ENCODE results near the gene SPDYE8. TPM values are rescaled to one million over a fixed set of nuclear protein-coding genes. Genes with fewer than 3 reads are reported as not detected.
"Not testable (repeated sequence)": the region's sequence is repeated elsewhere in the genome, so short reads cannot be mapped to it uniquely, and the experiment has no call there.

SPDYE8 gene
- total RNA-seq = not detected in 2 replicates

- ATAC-seq (ENCODE audit: low read depth); H3K4me3 Mint-ChIP-seq; DNase-seq; H3K4me1 Mint-ChIP-seq; intact Hi-C loops (cut with micrococcal nuclease); CTCF ChIA-PET; H3K27me3 Mint-ChIP-seq; H3K9me3 Mint-ChIP-seq; H3K27ac Mint-ChIP-seq; POLR2A ChIA-PET; H3K36me3 Mint-ChIP-seq (ENCODE audit: low read depth): not testable (repeated sequence)
Measured at GRCh38 chr7:73029666-73030065, at the start of gene SPDYE8. Gene SPDYE8 (minus strand): TSS chr7:73029766. CDS start chr7:73027966, 1,800 bp downstream.

GRCh38 chr7:73057811-73058210 lies 28.2 kb upstream of the SPDYE8 start, which contains the start of gene SPDYE11:
Gene SPDYE11 (minus strand): TSS chr7:73057911. CDS start chr7:73056111, 1,800 bp downstream.
- H3K4me1 Mint-ChIP-seq; H3K27me3 Mint-ChIP-seq; ATAC-seq (ENCODE audit: low read depth); H3K9me3 Mint-ChIP-seq; H3K27ac Mint-ChIP-seq; H3K36me3 Mint-ChIP-seq (ENCODE audit: low read depth); H3K4me3 Mint-ChIP-seq; CTCF ChIA-PET; DNase-seq; intact Hi-C loops (cut with micrococcal nuclease); POLR2A ChIA-PET: not testable (repeated sequence)

- H3K4me3 Mint-ChIP-seq; H3K4me1 Mint-ChIP-seq; H3K27me3 Mint-ChIP-seq; DNase-seq; H3K9me3 Mint-ChIP-seq; intact Hi-C loops (cut with micrococcal nuclease); CTCF ChIA-PET; H3K27ac Mint-ChIP-seq; ATAC-seq (ENCODE audit: low read depth); POLR2A ChIA-PET; H3K36me3 Mint-ChIP-seq (ENCODE audit: low read depth): not testable (repeated sequence)
Measured at GRCh38 chr7:73006491-73006890, 23.1 kb downstream of the SPDYE8 start.

GRCh38 chr7:73005693-73006447 lies 23.7 kb downstream of the SPDYE8 start:
- intact Hi-C loops (cut with micrococcal nuclease); H3K27me3 Mint-ChIP-seq; POLR2A ChIA-PET; H3K4me1 Mint-ChIP-seq; CTCF ChIA-PET; H3K9me3 Mint-ChIP-seq; H3K36me3 Mint-ChIP-seq (ENCODE audit: low read depth): not testable (repeated sequence)
- Mint-ChIP-seq H3K27ac (peak overlapping the region; percentile 98), H3K4me3 (peak overlapping the region; percentile 94)
- peak; percentile 85 for DNase-seq
- ATAC-seq (ENCODE audit: low read depth) = peak; percentile 85

- peak overlapping the region; percentile 98 for H3K27ac Mint-ChIP-seq
- H3K4me3 Mint-ChIP-seq = peak overlapping the region; percentile 94
- H3K27me3 Mint-ChIP-seq; intact Hi-C loops (cut with micrococcal nuclease); H3K36me3 Mint-ChIP-seq (ENCODE audit: low read depth); H3K4me1 Mint-ChIP-seq; CTCF ChIA-PET; H3K9me3 Mint-ChIP-seq; POLR2A ChIA-PET: not testable (repeated sequence)
- peak; percentile 80 for DNase-seq
- peak; percentile 83 for ATAC-seq (ENCODE audit: low read depth)
Measured at GRCh38 chr7:73005356-73005692, 24.2 kb downstream of the SPDYE8 start.

- H3K27me3 Mint-ChIP-seq; CTCF ChIA-PET; DNase-seq; POLR2A ChIA-PET; ATAC-seq (ENCODE audit: low read depth); intact Hi-C loops (cut with micrococcal nuclease); H3K9me3 Mint-ChIP-seq; H3K4me3 Mint-ChIP-seq; H3K36me3 Mint-ChIP-seq (ENCODE audit: low read depth); H3K4me1 Mint-ChIP-seq; H3K27ac Mint-ChIP-seq: not testable (repeated sequence)
Measured at GRCh38 chr7:72997887-72998468, 31.6 kb downstream of the SPDYE8 start.

- ATAC-seq (ENCODE audit: low read depth); H3K4me1 Mint-ChIP-seq; H3K27ac Mint-ChIP-seq; H3K36me3 Mint-ChIP-seq (ENCODE audit: low read depth); intact Hi-C loops (cut with micrococcal nuclease); H3K27me3 Mint-ChIP-seq; POLR2A ChIA-PET; DNase-seq; H3K9me3 Mint-ChIP-seq; CTCF ChIA-PET; H3K4me3 Mint-ChIP-seq: not testable (repeated sequence)
Measured at GRCh38 chr7:72997447-72997846, 32.1 kb downstream of the SPDYE8 start.

- POLR2A ChIA-PET; H3K36me3 Mint-ChIP-seq (ENCODE audit: low read depth); ATAC-seq (ENCODE audit: low read depth); H3K4me1 Mint-ChIP-seq; DNase-seq; H3K4me3 Mint-ChIP-seq; intact Hi-C loops (cut with micrococcal nuclease); H3K27ac Mint-ChIP-seq; H3K9me3 Mint-ChIP-seq; CTCF ChIA-PET; H3K27me3 Mint-ChIP-seq: not testable (repeated sequence)
Measured at GRCh38 chr7:72995484-72995883, 34.1 kb downstream of the SPDYE8 start.

- H3K27ac Mint-ChIP-seq; CTCF ChIA-PET; intact Hi-C loops (cut with micrococcal nuclease); H3K36me3 Mint-ChIP-seq (ENCODE audit: low read depth); H3K9me3 Mint-ChIP-seq; H3K4me3 Mint-ChIP-seq; H3K27me3 Mint-ChIP-seq; H3K4me1 Mint-ChIP-seq; ATAC-seq (ENCODE audit: low read depth); DNase-seq; POLR2A ChIA-PET: not testable (repeated sequence)
Measured at GRCh38 chr7:72990146-72990913, 39.2 kb downstream of the SPDYE8 start.

GRCh38 chr7:72982084-72982483 lies 47.5 kb downstream of the SPDYE8 start:
- H3K4me3 Mint-ChIP-seq; DNase-seq; H3K36me3 Mint-ChIP-seq (ENCODE audit: low read depth); H3K27me3 Mint-ChIP-seq; intact Hi-C loops (cut with micrococcal nuclease); CTCF ChIA-PET; H3K9me3 Mint-ChIP-seq; H3K27ac Mint-ChIP-seq; H3K4me1 Mint-ChIP-seq; POLR2A ChIA-PET; ATAC-seq (ENCODE audit: low read depth): not testable (repeated sequence)

- ATAC-seq (ENCODE audit: low read depth); H3K9me3 Mint-ChIP-seq; intact Hi-C loops (cut with micrococcal nuclease); H3K4me3 Mint-ChIP-seq; H3K36me3 Mint-ChIP-seq (ENCODE audit: low read depth); DNase-seq; CTCF ChIA-PET; H3K4me1 Mint-ChIP-seq; POLR2A ChIA-PET; H3K27me3 Mint-ChIP-seq; H3K27ac Mint-ChIP-seq: not testable (repeated sequence)
Measured at GRCh38 chr7:72980382-72980781, 49.2 kb downstream of the SPDYE8 start.

GRCh38 chr7:72976434-72976833 lies 53.1 kb downstream of the SPDYE8 start:
- H3K4me3 Mint-ChIP-seq; H3K27me3 Mint-ChIP-seq; H3K36me3 Mint-ChIP-seq (ENCODE audit: low read depth); CTCF ChIA-PET; H3K27ac Mint-ChIP-seq; intact Hi-C loops (cut with micrococcal nuclease); H3K9me3 Mint-ChIP-seq; POLR2A ChIA-PET; DNase-seq; H3K4me1 Mint-ChIP-seq; ATAC-seq (ENCODE audit: low read depth): not testable (repeated sequence)
